OCI-LY3 (cell line): ENCODE data around the gene TUBGCP3.

Experiments used
- H2AFZ ChIP-seq: fragments of 200-600, 300-600 bp; shearing (Covaris generic); 2 replicates; pipeline ENCODE4 v1.6.0; 2014; ENCODE audit warnings: antibody characterized with exemption, low read depth, low read length
- H3K27ac ChIP-seq: fragments of 200-600, 300-600 bp; sonication (generic); 2 replicates; pipeline ENCODE4 v1.5.1; 2014; ENCODE audit warnings: mild to moderate bottlenecking, low read length, moderate library complexity, mixed read lengths
- H3K27me3 ChIP-seq: fragments of 200-600, 300-600 bp; sonication (generic); 2 replicates; pipeline ENCODE4 v1.6.1; 2014; ENCODE audit warnings: low read depth, low read length, mixed read lengths
- H3K36me3 ChIP-seq: fragments of 200-600, 300-600 bp; sonication (generic); replicated peaks from 2 replicates; pipeline ENCODE3; 2014; ENCODE audit warnings: low read depth, low read length, mixed read lengths
- H3K4me1 ChIP-seq: fragments of 300-600, 200-600 bp; sonication (generic); 2 replicates; pipeline ENCODE4 v1.6.1; 2014; ENCODE audit warnings: low read length, mixed read lengths
- H3K4me2 ChIP-seq: fragments of 200-600, 300-600 bp; sonication (generic); 2 replicates; pipeline ENCODE4 v1.6.1; 2014; ENCODE audit warnings: low read length, mixed read lengths
- H3K4me3 ChIP-seq: fragments of 300-600, 200-600 bp; sonication (generic); 2 replicates; pipeline ENCODE4 v1.5.1; 2014; ENCODE audit warnings: antibody characterized with exemption, mild to moderate bottlenecking, low read length, moderate library complexity
- H3K79me2 ChIP-seq: fragments of 300-600, 200-600 bp; shearing (Covaris generic); 2 replicates; pipeline ENCODE4 v1.6.1; 2014; ENCODE audit warnings: mild to moderate bottlenecking, low read length, mixed read lengths
- H3K9ac ChIP-seq: fragments of 300-600, 200-600 bp; shearing (Covaris generic); 2 replicates; pipeline ENCODE4 v1.6.0; 2014; ENCODE audit warnings: mild to moderate bottlenecking, low read length, moderate library complexity
- H3K9me3 ChIP-seq: fragments of 200-600, 300-600 bp; shearing (Covaris generic); 2 replicates; pipeline ENCODE4 v1.6.1; 2014; ENCODE audit warnings: low read length, mixed read lengths; ENCODE audit not compliant: insufficient read depth
- H4K20me1 ChIP-seq: fragments of 200-600, 300-600 bp; sonication (generic); 2 replicates; pipeline ENCODE4 v1.6.1; 2016; ENCODE audit warnings: low read length, mixed read lengths; ENCODE audit not compliant: insufficient read depth
- EZH2phosphoT487 ChIP-seq: fragments of 200-600 bp; shearing (Covaris generic); IDR thresholded peaks from 2 replicates; pipeline ENCODE4 v1.6.1; 2018; ENCODE audit warnings: antibody characterized with exemption, mixed run types, low read depth
- TF ChIP-seq, protein P1 (sequence below): fragments of 200-600, 300-600 bp; sonication (generic); IDR thresholded peaks from 2 replicates; pipeline ENCODE4 v1.5.1; 2014; ENCODE audit warnings: antibody characterized with exemption, low read length, low read depth

TUBGCP3 gene

GRCh38 chr13:112572366-112572765, 15.6 kb downstream of the TUBGCP3 start:
- no peaks in the 10 kb centered on the region for H3K27me3 ChIP-seq
- H3K27ac ChIP-seq, result no peak overlapping the region
- H3K4me2 ChIP-seq, result no peak overlapping the region
- peaks cover 97% of the 10 kb centered on the region for H4K20me1 ChIP-seq
- H3K36me3 ChIP-seq, result peaks cover 14% of the 10 kb centered on the region
- TF ChIP-seq, protein P1, sequence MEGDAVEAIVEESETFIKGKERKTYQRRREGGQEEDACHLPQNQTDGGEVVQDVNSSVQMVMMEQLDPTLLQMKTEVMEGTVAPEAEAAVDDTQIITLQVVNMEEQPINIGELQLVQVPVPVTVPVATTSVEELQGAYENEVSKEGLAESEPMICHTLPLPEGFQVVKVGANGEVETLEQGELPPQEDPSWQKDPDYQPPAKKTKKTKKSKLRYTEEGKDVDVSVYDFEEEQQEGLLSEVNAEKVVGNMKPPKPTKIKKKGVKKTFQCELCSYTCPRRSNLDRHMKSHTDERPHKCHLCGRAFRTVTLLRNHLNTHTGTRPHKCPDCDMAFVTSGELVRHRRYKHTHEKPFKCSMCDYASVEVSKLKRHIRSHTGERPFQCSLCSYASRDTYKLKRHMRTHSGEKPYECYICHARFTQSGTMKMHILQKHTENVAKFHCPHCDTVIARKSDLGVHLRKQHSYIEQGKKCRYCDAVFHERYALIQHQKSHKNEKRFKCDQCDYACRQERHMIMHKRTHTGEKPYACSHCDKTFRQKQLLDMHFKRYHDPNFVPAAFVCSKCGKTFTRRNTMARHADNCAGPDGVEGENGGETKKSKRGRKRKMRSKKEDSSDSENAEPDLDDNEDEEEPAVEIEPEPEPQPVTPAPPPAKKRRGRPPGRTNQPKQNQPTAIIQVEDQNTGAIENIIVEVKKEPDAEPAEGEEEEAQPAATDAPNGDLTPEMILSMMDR, result no peak
- TF ChIP-seq EZH2phosphoT487, result no peak
- H3K9ac ChIP-seq, result no peak overlapping the region
- no peak overlapping the region for H3K4me3 ChIP-seq
- H3K79me2 ChIP-seq, result peaks cover 99% of the 10 kb centered on the region
- H3K9me3 ChIP-seq, result no peaks in the 10 kb centered on the region
- H3K4me1 ChIP-seq, result peaks cover 13% of the 10 kb centered on the region
- no peak overlapping the region for H2AFZ ChIP-seq

GRCh38 chr13:112569821-112570220, 18.1 kb downstream of the TUBGCP3 start:
- peaks cover 92% of the 10 kb centered on the region for H3K79me2 ChIP-seq
- no peaks in the 10 kb centered on the region for H3K27me3 ChIP-seq
- TF ChIP-seq EZH2phosphoT487, result no peak
- TF ChIP-seq, protein P1, result no peak
- no peak overlapping the region for H2AFZ ChIP-seq
- H3K36me3 ChIP-seq, result peaks cover 28% of the 10 kb centered on the region
- H3K4me2 ChIP-seq, result no peak overlapping the region
- H3K9me3 ChIP-seq, result no peaks in the 10 kb centered on the region
- H3K4me1 ChIP-seq, result peaks cover 6% of the 10 kb centered on the region
- peaks cover 76% of the 10 kb centered on the region for H4K20me1 ChIP-seq
- no peak overlapping the region for H3K9ac ChIP-seq
- no peak overlapping the region for H3K27ac ChIP-seq
- H3K4me3 ChIP-seq, result no peak overlapping the region

DNA sequence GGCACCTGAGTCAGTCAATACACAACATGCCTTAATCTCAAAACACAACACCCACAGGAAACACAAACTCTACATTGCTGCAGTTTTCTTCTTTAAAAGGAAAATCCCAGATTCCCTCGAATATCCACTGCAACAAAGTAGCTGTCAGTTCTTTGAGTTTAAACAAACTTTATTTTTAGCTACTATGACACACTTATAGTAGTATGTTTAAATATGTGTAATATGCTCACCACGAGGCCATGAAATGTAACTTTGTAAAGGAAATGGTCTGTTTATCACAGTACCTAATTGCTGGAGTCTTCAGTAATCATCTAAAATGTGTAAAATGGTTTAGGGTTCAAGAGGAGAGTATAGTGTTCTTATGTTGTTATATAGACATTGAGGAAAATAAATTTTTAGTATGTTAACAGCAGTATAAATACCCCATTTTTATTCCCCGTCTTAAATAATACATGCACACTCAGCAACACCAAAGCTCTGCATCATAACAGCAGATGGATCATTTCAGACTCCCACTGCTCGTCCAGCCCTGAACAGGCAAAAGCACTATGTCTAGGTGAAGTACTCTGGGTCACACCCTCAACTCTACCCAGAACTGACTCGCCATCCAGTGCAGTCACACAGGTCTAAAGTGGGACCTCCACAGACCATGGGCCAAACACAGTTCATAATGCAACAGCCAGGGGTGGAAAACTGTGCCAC, 20.6 kb downstream of the TUBGCP3 start:
- peaks cover 53% of the 10 kb centered on the region for H4K20me1 ChIP-seq
- H3K27me3 ChIP-seq, result no peaks in the 10 kb centered on the region
- H3K4me3 ChIP-seq, result no peak overlapping the region
- H3K9ac ChIP-seq, result no peak overlapping the region
- H3K27ac ChIP-seq, result no peak overlapping the region
- peaks cover 86% of the 10 kb centered on the region for H3K79me2 ChIP-seq
- TF ChIP-seq, protein P1, result no peak
- TF ChIP-seq EZH2phosphoT487, result no peak
- H2AFZ ChIP-seq, result no peak overlapping the region
- H3K9me3 ChIP-seq, result no peaks in the 10 kb centered on the region
- H3K4me1 ChIP-seq, result no peaks in the 10 kb centered on the region
- H3K4me2 ChIP-seq, result no peak overlapping the region
- H3K36me3 ChIP-seq, result peaks cover 43% of the 10 kb centered on the region

DNA sequence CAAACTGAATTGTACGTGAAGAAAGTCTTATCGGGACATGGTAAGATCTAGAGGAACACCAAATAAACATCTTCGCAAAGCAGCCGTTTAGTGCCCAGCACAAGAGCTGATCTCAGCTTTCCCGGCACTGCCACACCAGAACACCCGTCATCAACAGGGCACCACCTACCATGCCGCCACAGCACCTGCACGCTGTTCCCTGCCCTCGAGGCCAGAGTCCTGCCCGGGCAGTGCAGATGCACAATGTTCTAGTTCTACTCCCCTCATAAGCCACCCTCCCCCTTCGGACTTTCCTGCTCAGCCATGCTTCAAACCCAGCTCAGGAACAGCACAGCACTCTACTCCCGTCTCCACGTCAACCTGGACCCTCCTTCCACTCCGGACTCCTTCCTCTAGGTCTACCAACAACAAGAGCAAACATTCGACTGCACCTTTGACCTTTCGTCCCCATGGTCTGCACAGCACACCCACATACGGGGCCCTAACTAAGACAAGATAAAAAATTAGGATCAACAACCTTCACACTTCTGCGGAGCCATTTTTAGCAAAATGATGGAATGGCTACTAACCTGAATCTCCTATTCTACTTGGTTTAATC, 25.1 kb downstream of the TUBGCP3 start:
- TF ChIP-seq, protein P1, result no peak
- TF ChIP-seq EZH2phosphoT487, result no peak
- H2AFZ ChIP-seq, result no peak overlapping the region
- H3K4me3 ChIP-seq, result no peak overlapping the region
- no peak overlapping the region for H3K27ac ChIP-seq
- H3K4me1 ChIP-seq, result no peaks in the 10 kb centered on the region
- peaks cover 80% of the 10 kb centered on the region for H3K79me2 ChIP-seq
- peaks cover 31% of the 10 kb centered on the region for H4K20me1 ChIP-seq
- H3K36me3 ChIP-seq, result peaks cover 56% of the 10 kb centered on the region
- no peak overlapping the region for H3K4me2 ChIP-seq
- no peaks in the 10 kb centered on the region for H3K27me3 ChIP-seq
- H3K9me3 ChIP-seq, result no peaks in the 10 kb centered on the region
- no peak overlapping the region for H3K9ac ChIP-seq
